ENCODE results near the gene AMDHD2. TPM values are rescaled to one million over a fixed set of nuclear protein-coding genes. Genes with fewer than 3 reads are reported as not detected.

AMDHD2 gene
- total and polyA plus RNA-seq, 2 experiments from 2014 or later = 20.2 to 68.1 TPM

- TF ChIP-seq REST (IDR thresholded peaks at IDR 0.05; ENCODE audit: unreplicated experiment) (no peak), CREB1 (CRISPR knock-in tag; IDR thresholded peaks at IDR 0.05; ENCODE audit: low read depth) (no peak), ZNF114 (CRISPR knock-in tag; IDR thresholded peaks at IDR 0.05) (no peak), NANOG (IDR thresholded peaks at IDR 0.05; ENCODE audit: borderline replicate concordance) (no peak)
Observed at GRCh38 chr16:2499454-2499853, 20.7 kb upstream of the AMDHD2 start (continued).

- H3K4me2 ChIP-seq = no peak overlapping the region
- no peak for DNase-seq (ENCODE audit: low spot score)
- H3K36me3 ChIP-seq (ENCODE audit: insufficient read depth) = no peaks in the 10 kb centered on the region
- no peaks in the 10 kb centered on the region for H3K79me2 ChIP-seq (replicated peaks; ENCODE audit: insufficient read depth)
- Mint-ChIP-seq H3K27me3 (ENCODE audit: insufficient read depth, low read depth, poor library complexity) (no peaks in the 10 kb centered on the region), H3K27ac (no peak overlapping the region), H3K4me1 (peaks cover 5% of the 10 kb centered on the region), H3K4me3 (no peak overlapping the region), H3K36me3 (ENCODE audit: low read depth) (peaks cover 8% of the 10 kb centered on the region; the same call in 2 of the 3 replicates), H3K9me3 (no peaks in the 10 kb centered on the region)
- no peaks in the 10 kb centered on the region for H3K27me3 ChIP-seq (ENCODE audit: insufficient read depth)
- H3K9me2 ChIP-seq (ENCODE audit: insufficient read depth) = no peaks in the 10 kb centered on the region
- peaks cover 7% of the 10 kb centered on the region; the same call in 1 of the 2 replicates for H3K4me1 ChIP-seq (ENCODE audit: insufficient read depth)
- H3F3A ChIP-seq (replicated peaks; ENCODE audit: low read depth) = no peaks in the 10 kb centered on the region
- H3K4me3 ChIP-seq = no peak overlapping the region
- no peak for ATAC-seq
- no peaks in the 10 kb centered on the region; the same call in 1 of the 2 replicates for H4K20me1 ChIP-seq (replicated peaks; ENCODE audit: insufficient read depth)
- H2AFZ ChIP-seq = no peak overlapping the region
- H3K27ac ChIP-seq (ENCODE audit: low read depth) = no peak overlapping the region
- no peak for TF ChIP-seq NANOG (IDR thresholded peaks at IDR 0.05; ENCODE audit: borderline replicate concordance)
- TF ChIP-seq ZNF114 (CRISPR knock-in tag; IDR thresholded peaks at IDR 0.05) = no peak
- no peak for TF ChIP-seq POLR2AphosphoS5 (IDR thresholded peaks at IDR 0.05; ENCODE audit: low read depth)
- no peak for TF ChIP-seq REST (IDR thresholded peaks at IDR 0.05; ENCODE audit: unreplicated experiment)
- TF ChIP-seq ZNF331 (CRISPR knock-in tag; IDR thresholded peaks at IDR 0.05; ENCODE audit: low read depth) = no peak
- no peak for TF ChIP-seq CREB1 (CRISPR knock-in tag; IDR thresholded peaks at IDR 0.05; ENCODE audit: low read depth)
- no peak for TF ChIP-seq EZH2 (IDR thresholded peaks at IDR 0.05; ENCODE audit: low read depth, unreplicated experiment)
- no peak for TF ChIP-seq CTCF (conservative IDR thresholded peaks at IDR 0.05; ENCODE audit: low read depth in 2 of 2)
- TF ChIP-seq STAT1 (IDR thresholded peaks at IDR 0.05; ENCODE audit: unreplicated experiment) = no peak
- TF ChIP-seq JUNB (IDR thresholded peaks at IDR 0.05; ENCODE audit: unreplicated experiment) = no peak
- TF ChIP-seq EZH2phosphoT487 (IDR thresholded peaks at IDR 0.05; ENCODE audit: unreplicated experiment) = no peak
Observed at GRCh38 chr16:2499890-2500429, 20.2 kb upstream of the AMDHD2 start.

All from GM23338 (cell line).